Breast epithelium (tissue), 4 donors: Measurements from ENCODE around the gene HKDC1. TPM values are rescaled to one million over a fixed set of nuclear protein-coding genes. Genes with fewer than 3 reads are reported as not detected.
A peak's percentile ranks its signal among the peaks of the same experiment; 100 is the strongest.
"Not testable (repeated sequence)": the region's sequence is repeated elsewhere in the genome, so short reads cannot be mapped to it uniquely, and the experiment has no call there.

Source experiments
- DNase-seq, 2 donors: peaks; one replicate each; pipeline ENCODE4 v3.0.0-alpha.2; 2019; ENCODE audit warnings: low spot score in 2 of 2
- H3K27ac ChIP-seq, 2 donors: fragments of 200-600 bp; sonication (generic) in 1 of 2; one replicate each; pipeline ENCODE4 v1.5.1; 2016 to 2019; ENCODE audit warnings: mild to moderate bottlenecking in 1 of 2
- H3K27me3 ChIP-seq, 2 donors: fragments of 200-600 bp; sonication (generic) in 1 of 2; one replicate each; pipeline versions ENCODE4 v1.5.1 to v1.6.0; 2017 to 2019; ENCODE audit warnings: control low read depth in 1 of 2, mild to moderate bottlenecking in 1 of 2
- H3K36me3 ChIP-seq: fragments of 200-600 bp; one replicate; pipeline ENCODE4 v1.5.1; 2019
- H3K4me1 ChIP-seq, 2 donors: fragments of 200-600 bp; sonication (generic); one replicate each; pipeline ENCODE4 v1.5.1; 2016 to 2019; ENCODE audit warnings: control low read depth in 1 of 2
- H3K4me3 ChIP-seq, 3 donors: fragments of 200-600 bp; sonication (generic); 1 replicate in 2 of 3; 2 replicates in 1 of 3; pipeline ENCODE4 v1.5.1; 2016 to 2019; ENCODE audit warnings: mild to moderate bottlenecking in 3 of 3, moderate library complexity in 2 of 3
- H3K9me3 ChIP-seq, 2 donors: fragments of 200-600 bp; sonication (generic) in 1 of 2; one replicate each; pipeline ENCODE4 v1.5.1; 2016 to 2019; ENCODE audit warnings: control low read depth in 1 of 2
- CTCF ChIP-seq, 3 donors: fragments of 450-650 bp; IDR thresholded peaks; one replicate each; pipeline ENCODE4 v1.5.1; 2016 to 2017; ENCODE audit warnings: antibody characterized with exemption in 3 of 3, mild to moderate bottlenecking in 3 of 3, moderate library complexity in 3 of 3
- POLR2A ChIP-seq: fragments of 450-650 bp; IDR thresholded peaks from one replicate; pipeline ENCODE4 v1.6.1; 2016; ENCODE audit warnings: antibody characterized with exemption, mild to moderate bottlenecking, moderate library complexity
- POLR2AphosphoS5 ChIP-seq, 3 donors: sonication (generic); formaldehyde crosslinking; IDR thresholded peaks; one replicate each; pipeline ENCODE4 v1.6.1; 2017; ENCODE audit warnings: antibody characterized with exemption in 3 of 3
- intact Hi-C: fragments of 100-400 bp; cut with DNase I; formaldehyde crosslinking; loops from one replicate; pipeline ENCODE4 v1.15.1; 2023; ENCODE audit warnings: low total_unique reads
- total RNA-seq, 3 donors: library from RNA; depleted of rRNA; stranded (reverse); fragments of >200 nt; gene quantifications; one replicate each; pipeline ENCODE4 v1.1.0, GENCODE V29; 2016

HKDC1 gene
- 1 to 10 TPM in 1 of 3 donors, under 1 TPM in 1, not detected in 1; 0.15 to 2.0 TPM for total RNA-seq

- no peak for DNase-seq
- Histone ChIP-seq H3K9me3 (no peaks in the 10 kb centered on the region), H3K27ac (no peak within 1 kb of the TSS), H3K4me3 (no peak within 1 kb of the TSS), H3K36me3 (no peaks in the 10 kb centered on the region), H3K27me3 (no peaks in the 10 kb centered on the region), H3K4me1 (no peaks in the 10 kb centered on the region)
- no peak for TF ChIP-seq CTCF (IDR thresholded peaks at IDR 0.05)
- no peak for TF ChIP-seq POLR2AphosphoS5 (IDR thresholded peaks at IDR 0.05)
- TF ChIP-seq POLR2A = no peak
- intact Hi-C loops = no loop called here
These were observed at the start of gene HKDC1 for GRCh38 chr10:69220041-69220451. Gene HKDC1, plus strand, starts transcription at chr10:69220332. Its CDS starts 104 bp downstream, at chr10:69220436.

GRCh38 chr10:69172241-69172982 is 47.7 kb upstream of the HKDC1 start:
- Histone ChIP-seq H3K36me3 (peaks cover 10% of the 10 kb centered on the region), H3K27me3 (no peaks in the 10 kb centered on the region), H3K9me3 (no peaks in the 10 kb centered on the region), H3K27ac (no peak overlapping the region), H3K4me3 (no peak overlapping the region), H3K4me1 (no peaks in the 10 kb centered on the region)
- no peak for DNase-seq
- intact Hi-C loops = no loop called here
- TF ChIP-seq POLR2AphosphoS5 (IDR thresholded peaks at IDR 0.05) = no peak
- TF ChIP-seq CTCF (IDR thresholded peaks at IDR 0.05) = no peak
- no peak for TF ChIP-seq POLR2A

GRCh38 chr10:69175326-69175725 is 44.8 kb upstream of the HKDC1 start:
- H3K4me1 ChIP-seq, H3K27me3 ChIP-seq, DNase-seq, intact Hi-C loops, H3K36me3 ChIP-seq, H3K27ac ChIP-seq, H3K9me3 ChIP-seq, H3K4me3 ChIP-seq: not testable (repeated sequence)

- peaks cover 7 to 15% of the 10 kb centered on the region in 2 donors for H3K4me1 ChIP-seq
- no peak for DNase-seq
- no peak overlapping the region for H3K27ac ChIP-seq
- no peaks in the 10 kb centered on the region for H3K27me3 ChIP-seq
- peaks cover 5% of the 10 kb centered on the region for H3K36me3 ChIP-seq
- H3K9me3 ChIP-seq = no peaks in the 10 kb centered on the region
- no peak overlapping the region for H3K4me3 ChIP-seq
- intact Hi-C loops = no loop called here
- TF ChIP-seq POLR2A (no peak), CTCF (IDR thresholded peaks at IDR 0.05) (no peak), POLR2AphosphoS5 (IDR thresholded peaks at IDR 0.05) (no peak)
These were observed 43.3 kb upstream of the HKDC1 start for GRCh38 chr10:69176823-69177222.

GRCh38 chr10:69179089-69179742 is 40.9 kb upstream of the HKDC1 start:
- peak overlapping the region; percentile 95 for H3K27ac ChIP-seq
- peaks cover 7 to 16% of the 10 kb centered on the region in 2 donors for H3K4me1 ChIP-seq
- intact Hi-C loops = no loop called here
- no peak for DNase-seq
- H3K4me3 ChIP-seq = peak overlapping the region; percentile 98 to 100 (median 98)
- no peaks in the 10 kb centered on the region for H3K27me3 ChIP-seq
- H3K9me3 ChIP-seq = no peaks in the 10 kb centered on the region
- TF ChIP-seq POLR2A (no peak), POLR2AphosphoS5 (IDR thresholded peaks at IDR 0.05) (no peak), CTCF (IDR thresholded peaks at IDR 0.05) (no peak)
- H3K36me3 ChIP-seq = no peaks in the 10 kb centered on the region
